Measurements from ENCODE around the gene FBN1.

Gene FBN1

DNA sequence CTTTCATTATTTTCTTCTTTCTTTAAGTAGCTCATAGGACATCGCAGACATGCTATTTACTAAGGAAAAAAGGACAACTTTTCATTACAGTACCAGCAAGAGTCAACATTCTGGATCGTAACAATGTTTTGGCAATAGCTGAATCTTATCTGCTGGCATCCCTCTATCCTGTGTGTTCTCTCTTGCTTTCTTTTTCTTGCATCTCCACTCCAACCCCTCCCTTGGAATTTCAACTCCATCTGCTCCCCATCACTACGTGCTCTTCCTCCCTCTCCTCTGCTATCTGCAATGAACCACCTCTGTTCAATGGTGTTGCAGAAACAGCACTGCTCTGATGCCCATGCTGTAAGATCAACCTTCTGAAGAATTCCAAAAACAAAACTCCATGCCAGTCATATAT is 106.6 kb downstream of the FBN1 start:
- H3K4me2 ChIP-seq (ENCODE audit: low read length), result no peak overlapping the region
- no peaks in the 10 kb centered on the region for H3K36me3 ChIP-seq (replicated peaks; ENCODE audit: low read depth, low read length)
- peaks cover 9% of the 10 kb centered on the region for H3K4me1 ChIP-seq (ENCODE audit: low read length)
- no peak overlapping the region for H3K4me3 ChIP-seq (ENCODE audit: low read length)
- H4K20me1 ChIP-seq (ENCODE audit: insufficient read depth, low read length), result no peaks in the 10 kb centered on the region
- H3K79me2 ChIP-seq (ENCODE audit: low read length), result no peaks in the 10 kb centered on the region
- TF ChIP-seq, protein P1, sequence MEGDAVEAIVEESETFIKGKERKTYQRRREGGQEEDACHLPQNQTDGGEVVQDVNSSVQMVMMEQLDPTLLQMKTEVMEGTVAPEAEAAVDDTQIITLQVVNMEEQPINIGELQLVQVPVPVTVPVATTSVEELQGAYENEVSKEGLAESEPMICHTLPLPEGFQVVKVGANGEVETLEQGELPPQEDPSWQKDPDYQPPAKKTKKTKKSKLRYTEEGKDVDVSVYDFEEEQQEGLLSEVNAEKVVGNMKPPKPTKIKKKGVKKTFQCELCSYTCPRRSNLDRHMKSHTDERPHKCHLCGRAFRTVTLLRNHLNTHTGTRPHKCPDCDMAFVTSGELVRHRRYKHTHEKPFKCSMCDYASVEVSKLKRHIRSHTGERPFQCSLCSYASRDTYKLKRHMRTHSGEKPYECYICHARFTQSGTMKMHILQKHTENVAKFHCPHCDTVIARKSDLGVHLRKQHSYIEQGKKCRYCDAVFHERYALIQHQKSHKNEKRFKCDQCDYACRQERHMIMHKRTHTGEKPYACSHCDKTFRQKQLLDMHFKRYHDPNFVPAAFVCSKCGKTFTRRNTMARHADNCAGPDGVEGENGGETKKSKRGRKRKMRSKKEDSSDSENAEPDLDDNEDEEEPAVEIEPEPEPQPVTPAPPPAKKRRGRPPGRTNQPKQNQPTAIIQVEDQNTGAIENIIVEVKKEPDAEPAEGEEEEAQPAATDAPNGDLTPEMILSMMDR (IDR thresholded peaks at IDR 0.05; ENCODE audit: low read depth, low read length), result no peak
- no peak for TF ChIP-seq EZH2phosphoT487 (IDR thresholded peaks at IDR 0.05; ENCODE audit: low read depth)
- no peaks in the 10 kb centered on the region for H3K27me3 ChIP-seq (ENCODE audit: low read depth, low read length)
- no peak overlapping the region for H3K27ac ChIP-seq (ENCODE audit: low read length)
- H3K9ac ChIP-seq (ENCODE audit: low read length), result no peak overlapping the region
- H3K9me3 ChIP-seq (ENCODE audit: insufficient read depth, low read length), result no peaks in the 10 kb centered on the region
- no peak overlapping the region for H2AFZ ChIP-seq (ENCODE audit: low read depth, low read length)

DNA sequence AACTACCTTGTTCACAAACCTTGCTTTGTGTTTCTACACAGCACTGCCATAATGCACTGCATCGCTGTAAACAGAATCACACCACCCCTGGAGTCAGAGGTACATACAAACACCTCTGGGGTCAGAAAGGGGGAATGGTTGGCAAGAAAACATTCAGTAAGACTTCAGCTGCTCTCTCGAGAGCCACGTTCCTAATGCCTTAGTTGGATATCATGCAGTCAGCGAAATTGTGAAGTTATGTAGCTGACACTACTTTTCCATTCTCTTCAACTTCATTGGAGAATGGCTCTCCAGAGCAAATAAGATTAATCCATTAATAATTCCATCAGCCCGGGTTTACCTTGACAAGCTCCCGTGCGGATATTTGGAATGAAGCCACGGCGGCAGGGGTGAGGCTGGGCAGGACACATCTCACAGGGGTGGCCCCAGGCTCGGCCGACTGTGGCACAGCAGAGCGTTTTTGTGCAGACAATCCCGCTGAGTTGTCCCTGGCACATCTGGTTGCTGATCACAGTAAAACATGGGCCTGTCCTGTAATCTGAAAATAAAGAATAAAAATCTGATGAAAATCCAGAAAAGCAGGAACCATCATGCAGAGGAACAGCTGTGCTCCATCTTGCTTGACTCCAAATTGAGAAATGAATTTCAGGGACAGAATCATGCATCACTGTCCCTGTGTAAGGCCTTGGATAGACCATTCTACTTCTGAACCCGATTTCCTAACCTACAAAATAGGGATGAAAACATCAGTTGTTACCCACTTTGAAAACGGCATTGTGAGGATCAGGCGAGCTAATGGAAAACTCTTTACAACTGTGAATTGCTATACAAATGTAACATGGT is 108.0 kb downstream of the FBN1 start:
- no peak overlapping the region for H3K4me2 ChIP-seq (ENCODE audit: low read length)
- no peak overlapping the region for H3K9ac ChIP-seq (ENCODE audit: low read length)
- H3K4me1 ChIP-seq (ENCODE audit: low read length), result peaks cover 9% of the 10 kb centered on the region

DNA sequence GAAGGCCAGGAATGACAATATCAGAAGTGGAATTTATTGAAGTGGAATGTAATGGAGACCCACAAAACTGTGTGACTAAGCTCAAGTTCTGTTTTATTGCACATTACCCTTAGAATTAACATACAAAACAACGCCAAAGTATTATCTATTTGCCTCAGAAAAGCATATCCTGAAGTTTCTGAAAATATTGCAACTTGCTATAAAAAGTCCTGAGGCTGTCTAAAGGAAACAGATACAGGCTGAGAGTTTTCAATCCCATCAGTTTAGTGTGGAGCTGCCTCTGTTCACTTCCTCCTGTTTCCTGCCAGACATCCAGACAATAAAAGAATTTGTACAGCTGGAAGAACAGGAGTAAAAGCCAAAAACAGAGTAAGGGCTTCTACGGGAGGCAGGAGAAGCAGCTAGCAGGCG is 108.8 kb downstream of the FBN1 start:
- Histone ChIP-seq H4K20me1 (ENCODE audit: insufficient read depth, low read length) (no peaks in the 10 kb centered on the region), H3K4me3 (ENCODE audit: low read length) (no peak overlapping the region), H3K9ac (ENCODE audit: low read length) (no peak overlapping the region), H2AFZ (ENCODE audit: low read depth, low read length) (no peak overlapping the region), H3K79me2 (ENCODE audit: low read length) (no peaks in the 10 kb centered on the region), H3K9me3 (ENCODE audit: insufficient read depth, low read length) (no peaks in the 10 kb centered on the region), H3K4me1 (ENCODE audit: low read length) (peaks cover 4% of the 10 kb centered on the region), H3K4me2 (ENCODE audit: low read length) (no peak overlapping the region), H3K27me3 (ENCODE audit: low read depth, low read length) (no peaks in the 10 kb centered on the region), H3K27ac (ENCODE audit: low read length) (no peak overlapping the region), H3K36me3 (replicated peaks; ENCODE audit: low read depth, low read length) (no peaks in the 10 kb centered on the region)
- no peak for TF ChIP-seq EZH2phosphoT487 (IDR thresholded peaks at IDR 0.05; ENCODE audit: low read depth)
- TF ChIP-seq, protein P1 (IDR thresholded peaks at IDR 0.05; ENCODE audit: low read depth, low read length), result no peak

More for the DNA sequence above, 108.0 kb downstream of the FBN1 start:
- no peaks in the 10 kb centered on the region for H3K36me3 ChIP-seq (replicated peaks; ENCODE audit: low read depth, low read length)
- H2AFZ ChIP-seq (ENCODE audit: low read depth, low read length), result no peak overlapping the region
- H3K4me3 ChIP-seq (ENCODE audit: low read length), result no peak overlapping the region
- no peak overlapping the region for H3K27ac ChIP-seq (ENCODE audit: low read length)
- TF ChIP-seq EZH2phosphoT487 (IDR thresholded peaks at IDR 0.05; ENCODE audit: low read depth), result no peak
- H3K79me2 ChIP-seq (ENCODE audit: low read length), result no peaks in the 10 kb centered on the region
- H4K20me1 ChIP-seq (ENCODE audit: insufficient read depth, low read length), result no peaks in the 10 kb centered on the region
- no peaks in the 10 kb centered on the region for H3K27me3 ChIP-seq (ENCODE audit: low read depth, low read length)
- H3K9me3 ChIP-seq (ENCODE audit: insufficient read depth, low read length), result no peaks in the 10 kb centered on the region

DNA sequence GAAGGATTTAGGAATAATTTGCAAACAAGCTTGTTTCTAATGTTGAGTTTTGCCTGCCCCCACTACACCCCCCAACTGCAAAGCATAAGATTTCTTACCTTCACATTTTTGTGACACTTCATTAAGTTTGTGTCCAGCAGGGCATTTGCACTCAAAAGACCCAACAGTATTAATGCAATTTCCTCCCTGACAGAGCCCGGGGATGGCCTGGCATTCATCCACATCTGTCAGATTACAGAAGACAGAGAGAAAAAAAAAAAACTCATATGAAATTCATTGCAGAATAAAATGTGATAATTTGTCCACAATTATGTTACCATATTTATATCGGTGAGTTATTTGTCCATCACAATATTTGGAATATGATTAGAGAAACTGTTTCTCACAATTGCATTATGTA is 111.5 kb downstream of the FBN1 start:
- Histone ChIP-seq H3K36me3 (replicated peaks; ENCODE audit: low read depth, low read length) (no peaks in the 10 kb centered on the region), H3K4me3 (ENCODE audit: low read length) (no peak overlapping the region), H3K4me1 (ENCODE audit: low read length) (no peaks in the 10 kb centered on the region), H3K79me2 (ENCODE audit: low read length) (no peaks in the 10 kb centered on the region), H3K9me3 (ENCODE audit: insufficient read depth, low read length) (no peaks in the 10 kb centered on the region), H2AFZ (ENCODE audit: low read depth, low read length) (no peak overlapping the region), H3K9ac (ENCODE audit: low read length) (no peak overlapping the region), H3K27me3 (ENCODE audit: low read depth, low read length) (no peaks in the 10 kb centered on the region), H3K27ac (ENCODE audit: low read length) (no peak overlapping the region), H4K20me1 (ENCODE audit: insufficient read depth, low read length) (no peaks in the 10 kb centered on the region), H3K4me2 (ENCODE audit: low read length) (no peak overlapping the region)
- no peak for TF ChIP-seq EZH2phosphoT487 (IDR thresholded peaks at IDR 0.05; ENCODE audit: low read depth)
- TF ChIP-seq, protein P1 (IDR thresholded peaks at IDR 0.05; ENCODE audit: low read depth, low read length), result no peak
